K562 (cell line): ENCODE results near the gene SLAMF9. TPM values are rescaled to one million over a fixed set of nuclear protein-coding genes. Genes with fewer than 3 reads are reported as not detected.

Experiments
- CTBP1 ChIP-seq: fragments of 450-650 bp; IDR thresholded peaks from 2 replicates; pipeline ENCODE4 v1.6.1; 2016; ENCODE audit warnings: borderline replicate concordance
- ERF ChIP-seq: fragments of 450-650 bp; formaldehyde crosslinking; IDR thresholded peaks from 2 replicates; pipeline ENCODE4 v1.4.0; 2020; ENCODE audit warnings: mild to moderate bottlenecking, mixed read lengths
- ETV1 ChIP-seq: fragments of 450-650 bp; conservative IDR thresholded peaks from 2 replicates; pipeline ENCODE4 v1.6.1; 2016; ENCODE audit warnings: missing genetic modification characterization, control low read depth, low read depth, missing compliant biosample characterization
- HNRNPH1 ChIP-seq: fragments of 200-400 bp; formaldehyde crosslinking; optimal IDR thresholded peaks from 2 replicates; pipeline ENCODE3; 2017; ENCODE audit warnings: low read depth, mild to moderate bottlenecking, low read length, moderate library complexity
- PML ChIP-seq: IDR thresholded peaks from 2 replicates; pipeline ENCODE4 v1.6.1; 2012; ENCODE audit warnings: low read length, inconsistent platforms
- POLR2G ChIP-seq: fragments of 200-400 bp; formaldehyde crosslinking; IDR thresholded peaks from 2 replicates; pipeline ENCODE4 v1.6.1; 2017; ENCODE audit warnings: low read depth, mild to moderate bottlenecking, antibody characterized with exemption, low read length, moderate library complexity
- SMC3 ChIP-seq: conservative IDR thresholded peaks from 2 replicates; pipeline ENCODE4 v1.6.1; 2011; ENCODE audit warnings: low read depth, low read length, improper control_type of control experiment; ENCODE audit not compliant: insufficient read depth
- SRSF9 ChIP-seq: fragments of 200-400 bp; formaldehyde crosslinking; IDR thresholded peaks from 2 replicates; pipeline ENCODE4 v1.6.1; 2017; ENCODE audit warnings: low read depth, low read length, borderline replicate concordance
- TAF9B ChIP-seq: fragments of 450-650 bp; IDR thresholded peaks from 2 replicates; pipeline ENCODE4 v1.6.1; 2018; ENCODE audit warnings: mild to moderate bottlenecking; ENCODE audit not compliant: partially characterized antibody
- ZBTB7A ChIP-seq: IDR thresholded peaks from 2 replicates; pipeline ENCODE4 v1.6.1; 2011; ENCODE audit warnings: low read depth, mild to moderate bottlenecking, low read length, moderate library complexity, borderline replicate concordance; ENCODE audit not compliant: control insufficient read depth
- polyA plus RNA-seq, 8 experiments: library from polyadenylated mRNA; depleted of rRNA in 4 of 8; stranded (reverse) in 5 of 8; unstranded in 3 of 8; fragments of >200 nt; fragmentation: Nextera tagmentation in 2 of 8; fragmentation: Illumina TruSeq in 1 of 8; extraction: Ambion mirVana in 2 of 8; extraction: Trizol in 1 of 8; gene quantifications; 2 replicates each; pipeline versions ENCODE4 v1.2.1 to v1.2.3, GENCODE V29; 2011 to 2014; ENCODE audit warnings: inconsistent platforms in 1 of 8, missing spikeins in 1 of 8
- total RNA-seq, 7 experiments: library from RNA; depleted of rRNA in 6 of 7; stranded (reverse); fragments of >200 nt in 6 of 7; fragmentation: Illumina TruSeq in 2 of 7; extraction: Trizol in 2 of 7; gene quantifications; 2 replicates each; pipeline versions ENCODE4 v1.2.1 to v1.2.3, GENCODE V29; 2011 to 2021; ENCODE audit warnings: low replicate concordance in 1 of 7
- TF ChIP-seq, protein P1 (sequence below): sonication (generic); formaldehyde crosslinking; IDR thresholded peaks from 2 replicates; pipeline ENCODE4 v1.8.0; 2022; ENCODE audit warnings: missing genetic modification reagents, mild to moderate bottlenecking, moderate library complexity, borderline replicate concordance
- TF ChIP-seq, protein P2 (sequence below): sonication (generic); formaldehyde crosslinking; IDR thresholded peaks from 2 replicates; pipeline ENCODE4 v1.8.1; 2023; ENCODE audit warnings: mild to moderate bottlenecking, missing genetic modification reagents, moderate library complexity
- TF ChIP-seq, protein P3 (sequence below), 2 experiments: IDR thresholded peaks in 1 of 2; conservative IDR thresholded peaks in 1 of 2; 2 replicates each; pipeline ENCODE4 v1.6.1; 2016; ENCODE audit warnings: low read depth in 2 of 2, mild to moderate bottlenecking in 1 of 2, missing compliant biosample characterization in 1 of 2, missing genetic modification characterization in 1 of 2, moderate library complexity in 1 of 2
- TF ChIP-seq, protein P4 (sequence below), 2 experiments: fragments of 250-450 bp in 1 of 2; fragments of 450-650 bp in 1 of 2; sonication (Bioruptor Pico) in 1 of 2; IDR thresholded peaks; 2 replicates each; pipeline versions ENCODE4 v1.6.1 to v1.8.0; 2016 to 2021; ENCODE audit warnings: mild to moderate bottlenecking in 2 of 2, moderate library complexity in 2 of 2, missing compliant biosample characterization in 1 of 2, missing genetic modification characterization in 1 of 2
- TF ChIP-seq, protein P5 (sequence below): fragments of 450-650 bp; IDR thresholded peaks from 2 replicates; pipeline ENCODE4 v1.6.1; 2014; ENCODE audit warnings: low read depth, mild to moderate bottlenecking, moderate library complexity, borderline replicate concordance
- TF ChIP-seq, protein P6 (sequence below): fragments of 250-450 bp; sonication (Bioruptor Pico); IDR thresholded peaks from 2 replicates; pipeline ENCODE4 v1.8.0; 2021; ENCODE audit warnings: borderline replicate concordance, mild to moderate bottlenecking, moderate library complexity; ENCODE audit not compliant: poor library complexity, severe bottlenecking

Gene SLAMF9
- total and polyA plus RNA-seq, 9 of the 15 experiments (the other 6 are each of a cell fraction or from before 2014, with no cell fraction given): 0.13 to 0.21 TPM; not detected in 7

DNA sequence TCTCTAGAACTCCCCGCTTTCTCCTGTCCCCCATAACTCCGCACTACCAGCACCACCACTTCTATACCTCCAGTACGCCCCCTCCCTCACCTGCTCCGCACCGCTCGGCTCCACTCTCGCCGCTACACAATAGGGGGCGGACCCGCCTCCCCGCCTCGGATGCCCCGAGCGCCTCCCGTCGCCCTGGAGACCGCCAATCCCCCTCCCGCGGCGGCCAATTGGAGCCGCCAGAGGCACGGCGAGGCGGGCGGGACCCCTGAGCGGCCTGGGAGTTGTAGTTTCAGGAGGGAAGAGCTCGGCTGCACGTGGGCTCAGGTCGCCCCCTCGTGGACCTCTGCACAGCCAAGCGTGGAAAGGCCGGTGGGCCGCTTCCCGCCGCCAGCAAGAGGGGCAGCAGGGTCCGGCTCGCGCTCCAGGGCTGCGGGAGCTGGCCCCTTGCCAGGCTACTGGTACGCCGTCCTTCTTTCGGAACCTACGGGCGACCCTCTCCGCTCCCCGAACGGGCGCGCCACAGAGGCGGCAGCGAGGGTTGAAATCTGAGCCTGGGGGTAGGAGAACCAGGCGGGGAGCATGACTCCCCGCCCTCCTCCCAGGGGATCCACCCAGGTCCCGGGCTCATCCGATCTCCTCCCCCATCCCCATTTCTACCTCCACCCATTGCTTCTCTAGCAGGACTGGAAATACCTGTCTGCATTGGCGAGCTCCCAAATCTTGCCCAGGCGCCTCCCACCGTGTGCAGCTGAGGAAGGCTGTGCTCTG, 8.4 kb downstream of the SLAMF9 start, which contains the start of gene IGSF9 (continued):
- peak; percentile 68 for TF ChIP-seq POLR2G
- TF ChIP-seq, protein P1, sequence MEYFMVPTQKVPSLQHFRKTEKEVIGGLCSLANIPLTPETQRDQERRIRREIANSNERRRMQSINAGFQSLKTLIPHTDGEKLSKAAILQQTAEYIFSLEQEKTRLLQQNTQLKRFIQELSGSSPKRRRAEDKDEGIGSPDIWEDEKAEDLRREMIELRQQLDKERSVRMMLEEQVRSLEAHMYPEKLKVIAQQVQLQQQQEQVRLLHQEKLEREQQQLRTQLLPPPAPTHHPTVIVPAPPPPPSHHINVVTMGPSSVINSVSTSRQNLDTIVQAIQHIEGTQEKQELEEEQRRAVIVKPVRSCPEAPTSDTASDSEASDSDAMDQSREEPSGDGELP (CRISPR knock-in tag): peak; percentile 80; the same call in 1 of the 2 replicates
- TF ChIP-seq, protein P2, sequence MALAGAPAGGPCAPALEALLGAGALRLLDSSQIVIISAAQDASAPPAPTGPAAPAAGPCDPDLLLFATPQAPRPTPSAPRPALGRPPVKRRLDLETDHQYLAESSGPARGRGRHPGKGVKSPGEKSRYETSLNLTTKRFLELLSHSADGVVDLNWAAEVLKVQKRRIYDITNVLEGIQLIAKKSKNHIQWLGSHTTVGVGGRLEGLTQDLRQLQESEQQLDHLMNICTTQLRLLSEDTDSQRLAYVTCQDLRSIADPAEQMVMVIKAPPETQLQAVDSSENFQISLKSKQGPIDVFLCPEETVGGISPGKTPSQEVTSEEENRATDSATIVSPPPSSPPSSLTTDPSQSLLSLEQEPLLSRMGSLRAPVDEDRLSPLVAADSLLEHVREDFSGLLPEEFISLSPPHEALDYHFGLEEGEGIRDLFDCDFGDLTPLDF (CRISPR knock-in tag): peak; percentile 64; the same call in 1 of the 2 replicates
- TF ChIP-seq, protein P3, sequence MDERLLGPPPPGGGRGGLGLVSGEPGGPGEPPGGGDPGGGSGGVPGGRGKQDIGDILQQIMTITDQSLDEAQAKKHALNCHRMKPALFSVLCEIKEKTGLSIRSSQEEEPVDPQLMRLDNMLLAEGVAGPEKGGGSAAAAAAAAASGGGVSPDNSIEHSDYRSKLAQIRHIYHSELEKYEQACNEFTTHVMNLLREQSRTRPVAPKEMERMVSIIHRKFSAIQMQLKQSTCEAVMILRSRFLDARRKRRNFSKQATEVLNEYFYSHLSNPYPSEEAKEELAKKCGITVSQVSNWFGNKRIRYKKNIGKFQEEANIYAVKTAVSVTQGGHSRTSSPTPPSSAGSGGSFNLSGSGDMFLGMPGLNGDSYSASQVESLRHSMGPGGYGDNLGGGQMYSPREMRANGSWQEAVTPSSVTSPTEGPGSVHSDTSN (CRISPR knock-in tag; IDR thresholded peaks at IDR 0.05; ENCODE audit: low read depth): no peak
- TF ChIP-seq, protein P3 (tag; conservative IDR thresholded peaks at IDR 0.05; ENCODE audit: low read depth): peak; percentile 32; the same call in 1 of the 2 replicates
- TF ChIP-seq, protein P4, sequence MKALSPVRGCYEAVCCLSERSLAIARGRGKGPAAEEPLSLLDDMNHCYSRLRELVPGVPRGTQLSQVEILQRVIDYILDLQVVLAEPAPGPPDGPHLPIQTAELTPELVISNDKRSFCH (CRISPR knock-in tag; IDR thresholded peaks at IDR 0.05): no peak
- TF ChIP-seq, protein P4 (tag; IDR thresholded peaks at IDR 0.05): 0 out of 2 replicates have a peak, but pooled peaks have one; percentile 55
- TF ChIP-seq HNRNPH1: no peak
- TF ChIP-seq, protein P5, sequence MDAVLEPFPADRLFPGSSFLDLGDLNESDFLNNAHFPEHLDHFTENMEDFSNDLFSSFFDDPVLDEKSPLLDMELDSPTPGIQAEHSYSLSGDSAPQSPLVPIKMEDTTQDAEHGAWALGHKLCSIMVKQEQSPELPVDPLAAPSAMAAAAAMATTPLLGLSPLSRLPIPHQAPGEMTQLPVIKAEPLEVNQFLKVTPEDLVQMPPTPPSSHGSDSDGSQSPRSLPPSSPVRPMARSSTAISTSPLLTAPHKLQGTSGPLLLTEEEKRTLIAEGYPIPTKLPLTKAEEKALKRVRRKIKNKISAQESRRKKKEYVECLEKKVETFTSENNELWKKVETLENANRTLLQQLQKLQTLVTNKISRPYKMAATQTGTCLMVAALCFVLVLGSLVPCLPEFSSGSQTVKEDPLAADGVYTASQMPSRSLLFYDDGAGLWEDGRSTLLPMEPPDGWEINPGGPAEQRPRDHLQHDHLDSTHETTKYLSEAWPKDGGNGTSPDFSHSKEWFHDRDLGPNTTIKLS: peak; percentile 81
- TF ChIP-seq ZBTB7A: peak; percentile 72; the same call in 1 of the 2 replicates
- TF ChIP-seq ETV1 (tag): no peak
- no peak for TF ChIP-seq PML
- peak; percentile 59 for TF ChIP-seq SMC3
- no peak for TF ChIP-seq SRSF9
- TF ChIP-seq TAF9B: no peak
- TF ChIP-seq, protein P6, sequence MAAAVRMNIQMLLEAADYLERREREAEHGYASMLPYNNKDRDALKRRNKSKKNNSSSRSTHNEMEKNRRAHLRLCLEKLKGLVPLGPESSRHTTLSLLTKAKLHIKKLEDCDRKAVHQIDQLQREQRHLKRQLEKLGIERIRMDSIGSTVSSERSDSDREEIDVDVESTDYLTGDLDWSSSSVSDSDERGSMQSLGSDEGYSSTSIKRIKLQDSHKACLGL (CRISPR knock-in tag): no peak
- TF ChIP-seq CTBP1: peak; percentile 75
- peak; percentile 44; the same call in 1 of the 2 replicates for TF ChIP-seq ERF (CRISPR knock-in tag)
